Measurements from ENCODE around the gene CEMP1.
"Not testable (repeated sequence)": the region's sequence is repeated elsewhere in the genome, so short reads cannot be mapped to it uniquely, and the experiment has no call there.

Gene CEMP1

DNA sequence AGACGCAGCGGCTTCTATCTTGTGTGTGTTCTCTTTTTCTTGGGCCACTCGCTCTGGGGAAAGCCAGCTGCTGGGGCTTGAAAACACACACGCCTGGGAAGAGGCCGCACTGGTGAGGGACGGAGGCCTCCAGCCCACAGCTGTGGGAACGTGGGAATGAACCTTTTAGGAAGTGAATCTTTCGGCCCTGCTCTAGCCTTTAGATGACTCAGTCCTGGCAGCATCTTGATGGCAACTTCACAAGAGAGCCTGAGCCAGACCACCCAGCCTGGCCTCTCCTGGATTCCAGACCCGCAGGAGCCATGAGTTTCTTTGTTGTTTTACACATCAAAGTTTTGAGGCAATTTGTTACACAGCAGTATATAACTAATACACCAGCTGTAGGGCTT is 4.4 kb upstream of the CEMP1 start:
- DNase-seq (ENCODE audit: low read depth) = no peak

DNA sequence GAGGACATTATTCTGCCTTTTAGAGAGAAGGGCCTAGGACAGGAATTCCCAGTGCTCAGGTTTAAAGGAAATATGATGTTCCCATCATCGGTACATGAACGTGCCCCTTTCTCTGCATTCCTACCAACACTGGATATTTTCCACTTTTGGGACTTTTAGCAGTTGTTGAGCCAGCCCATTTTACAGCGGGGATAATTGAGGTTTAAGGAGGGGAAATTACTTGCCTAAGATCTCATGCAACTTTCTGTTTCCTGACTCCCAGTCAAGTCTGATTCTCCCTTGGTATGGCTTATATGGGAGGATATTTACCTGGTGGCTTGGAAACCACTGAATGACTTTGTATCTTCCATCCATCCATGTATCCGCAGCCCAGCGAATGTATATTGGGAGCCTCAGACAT is 3.1 kb upstream of the CEMP1 start:
- DNase-seq (ENCODE audit: low read depth) = not testable (repeated sequence)

DNA sequence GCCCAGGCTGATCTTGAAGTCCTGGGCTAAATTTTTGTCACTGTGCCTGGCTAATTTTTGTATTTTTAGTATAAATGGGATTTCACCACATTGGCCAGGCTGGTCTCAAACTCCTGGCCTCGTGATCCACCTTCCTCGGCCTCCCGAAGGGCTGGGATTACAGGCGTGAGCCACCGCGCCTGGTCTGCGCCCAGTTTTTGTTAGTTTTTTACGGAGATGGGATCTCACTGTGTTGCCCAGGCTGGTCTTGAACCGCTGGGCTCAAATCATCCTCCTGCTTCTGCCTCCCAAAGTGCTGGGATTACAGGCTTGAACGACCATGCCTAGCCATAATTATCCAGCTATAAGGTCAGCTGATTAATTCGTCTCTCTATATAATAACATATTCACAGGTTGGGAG is 2.7 kb upstream of the CEMP1 start:
- DNase-seq (ENCODE audit: low read depth) = no peak

DNA sequence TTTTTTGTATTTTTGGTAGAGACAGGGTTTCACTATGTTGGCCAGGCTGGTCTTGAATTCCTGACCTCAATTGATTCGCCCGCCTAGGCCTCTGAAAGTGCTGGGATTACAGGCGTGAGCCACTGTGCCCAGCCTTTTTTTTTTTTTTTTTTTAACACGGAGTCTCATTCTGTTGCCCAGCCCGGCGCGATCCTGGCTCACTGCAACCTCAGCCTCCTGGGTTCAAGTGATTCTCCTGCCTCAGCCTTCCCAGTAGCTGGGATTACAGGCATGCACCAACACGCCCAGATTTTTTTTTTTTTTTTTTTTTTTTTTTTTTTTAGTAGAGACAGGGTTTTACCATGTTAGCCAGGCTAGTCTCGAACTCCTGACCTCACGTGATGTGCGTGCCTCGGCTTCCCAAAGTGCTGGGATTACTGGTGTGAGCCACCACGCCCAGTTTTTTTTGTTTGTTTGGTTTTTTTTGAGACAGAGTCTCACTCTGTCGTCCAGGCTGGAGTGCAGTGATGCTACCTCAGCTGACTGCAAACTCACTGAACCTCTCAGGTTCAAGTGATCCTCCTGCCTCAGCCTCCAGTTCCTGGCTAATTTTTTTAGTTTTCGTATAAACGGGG is 2.0 kb upstream of the CEMP1 start:
- DNase-seq (ENCODE audit: low read depth) = not testable (repeated sequence)

DNA sequence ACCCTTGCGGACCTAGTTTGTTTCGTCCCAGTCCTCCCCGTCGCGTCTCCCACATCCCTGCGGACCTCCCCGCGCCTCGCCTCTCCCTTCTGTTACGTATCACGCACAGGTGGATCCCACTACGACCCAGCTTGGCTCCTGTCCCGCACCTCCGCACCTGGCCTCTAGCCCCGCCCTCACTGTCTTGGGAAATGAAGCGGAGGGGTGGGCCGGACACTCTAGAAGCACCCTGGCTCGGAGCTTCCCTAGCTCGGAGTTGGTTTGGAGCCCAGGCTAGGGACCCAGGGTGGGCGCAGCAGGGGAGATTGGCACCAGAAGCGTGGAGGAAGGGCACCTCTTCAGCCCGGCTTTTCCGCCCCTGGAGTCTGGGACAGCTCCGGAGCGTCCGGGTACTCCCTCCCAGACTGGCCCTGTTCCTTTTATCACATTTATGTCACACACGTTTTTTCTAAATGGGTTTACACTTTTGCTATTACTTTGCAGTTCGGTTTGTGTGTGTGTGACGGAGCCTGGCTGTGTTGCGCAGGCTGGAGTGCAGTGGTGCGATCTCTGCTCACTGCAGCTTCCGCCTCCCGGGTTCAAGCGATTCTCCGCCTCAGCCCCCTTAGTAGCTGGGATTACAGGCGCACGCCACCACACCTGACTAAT is 1.4 kb upstream of the CEMP1 start:
- DNase-seq (ENCODE audit: low read depth) = peak; percentile 47

DNA sequence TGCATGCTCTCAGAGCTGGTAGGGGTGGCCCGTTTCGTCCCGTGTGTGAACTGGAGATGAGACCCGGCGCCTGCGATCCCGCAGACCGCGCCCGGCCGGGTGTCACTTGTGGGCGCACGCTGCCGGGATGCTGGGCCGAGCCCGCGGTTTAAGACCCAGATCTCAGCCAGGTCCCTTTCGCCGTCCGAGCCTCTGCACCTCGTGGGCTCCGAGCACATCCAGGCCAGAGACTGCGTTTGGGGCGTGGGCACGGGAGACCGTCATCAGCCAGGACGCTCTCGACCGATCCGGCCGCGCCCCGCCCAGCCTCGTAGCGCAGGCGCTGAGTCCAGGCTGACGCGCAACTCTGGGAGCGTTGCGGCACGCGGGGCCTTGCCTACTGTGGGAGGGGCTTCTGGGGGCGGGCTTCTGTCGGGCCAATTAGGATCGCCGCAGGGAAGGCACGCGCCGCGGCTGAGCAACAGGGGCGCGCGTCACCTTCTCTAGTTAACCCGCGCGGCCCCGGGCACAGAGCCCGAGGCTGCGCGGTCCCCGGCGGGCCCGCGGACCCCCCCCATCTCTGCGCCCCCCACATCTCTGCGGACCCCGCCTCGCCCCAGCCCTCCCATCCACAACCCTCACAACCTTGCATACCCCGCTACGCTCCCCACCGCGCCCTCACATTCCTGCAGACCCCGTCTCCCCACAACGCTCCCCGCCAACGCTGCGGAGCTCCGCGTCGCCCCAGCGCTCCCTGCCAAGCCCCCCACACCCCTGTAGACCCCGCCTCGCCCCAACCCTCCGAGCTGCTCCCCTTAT is 687 bp upstream of the CEMP1 start:
- peak; percentile 97 for DNase-seq (ENCODE audit: low read depth)

DNA sequence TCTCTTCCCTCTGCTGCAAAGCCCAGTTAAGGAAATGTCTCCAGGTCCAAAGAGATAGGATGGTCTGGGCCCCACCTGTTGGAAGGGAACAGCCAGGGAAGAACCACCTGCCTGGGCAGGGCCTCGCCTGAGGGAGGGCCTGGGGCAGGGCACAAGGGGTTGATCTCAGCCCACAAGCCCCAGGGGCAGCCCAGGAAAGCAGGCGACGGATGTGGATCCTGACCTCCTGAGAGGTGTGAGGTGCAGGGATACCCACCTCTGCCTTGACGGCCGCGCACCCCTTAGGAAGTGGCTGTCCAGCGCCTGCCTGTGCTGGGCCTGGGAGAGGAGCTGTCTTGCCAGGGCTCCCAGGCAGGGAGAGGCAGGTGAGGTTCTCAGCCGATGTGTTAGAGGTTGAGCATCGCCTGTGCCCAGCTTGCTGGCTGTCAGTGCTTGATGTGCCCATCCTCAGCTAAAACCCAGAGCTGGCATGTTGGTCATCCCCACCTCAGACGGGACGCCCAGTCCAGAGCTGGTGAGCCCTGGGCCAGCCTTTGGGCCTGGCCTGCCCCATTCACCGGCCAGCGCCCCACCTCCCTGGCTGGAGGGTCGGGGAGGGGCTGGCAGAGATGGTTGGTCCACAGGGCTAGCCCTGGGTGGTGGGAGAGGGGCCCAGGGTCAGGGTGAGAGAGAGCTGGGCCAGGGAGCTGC is 434 bp downstream of the CEMP1 start:
- no peak for DNase-seq (ENCODE audit: low read depth)

DNA sequence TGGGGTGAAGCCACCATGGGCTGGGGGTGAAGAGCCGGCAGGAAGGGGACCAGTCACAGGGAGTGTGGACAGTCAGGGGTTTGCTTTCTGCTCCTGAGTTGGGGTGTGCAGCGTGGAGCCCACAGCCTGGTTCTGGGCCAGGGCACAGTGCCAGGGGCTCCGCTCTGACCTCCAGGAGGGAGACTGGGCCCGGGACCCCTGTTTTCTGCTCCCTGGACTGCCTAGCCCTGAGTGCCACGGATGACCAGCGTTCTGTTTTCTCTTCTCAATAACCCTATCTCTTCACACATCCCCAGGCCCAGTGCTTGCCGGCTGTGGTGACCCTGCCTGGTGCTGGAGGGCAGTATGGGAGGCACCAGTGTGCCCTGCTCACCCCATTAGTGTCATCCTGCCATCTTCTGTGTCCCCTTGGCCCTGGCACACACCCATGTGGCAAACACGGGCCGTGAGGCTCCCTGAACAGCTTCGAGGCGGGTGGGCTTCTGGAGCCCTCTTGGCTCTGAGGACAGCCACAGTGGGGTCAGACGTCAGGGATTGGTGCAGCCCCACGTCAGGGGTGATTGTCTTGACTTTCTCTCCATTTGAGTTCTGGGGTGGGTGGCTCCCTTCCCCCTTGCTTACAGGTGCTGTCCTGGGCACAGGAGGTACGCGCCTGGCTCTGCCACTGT is 1.1 kb downstream of the CEMP1 start:
- DNase-seq (ENCODE audit: low read depth) = no peak

DNA sequence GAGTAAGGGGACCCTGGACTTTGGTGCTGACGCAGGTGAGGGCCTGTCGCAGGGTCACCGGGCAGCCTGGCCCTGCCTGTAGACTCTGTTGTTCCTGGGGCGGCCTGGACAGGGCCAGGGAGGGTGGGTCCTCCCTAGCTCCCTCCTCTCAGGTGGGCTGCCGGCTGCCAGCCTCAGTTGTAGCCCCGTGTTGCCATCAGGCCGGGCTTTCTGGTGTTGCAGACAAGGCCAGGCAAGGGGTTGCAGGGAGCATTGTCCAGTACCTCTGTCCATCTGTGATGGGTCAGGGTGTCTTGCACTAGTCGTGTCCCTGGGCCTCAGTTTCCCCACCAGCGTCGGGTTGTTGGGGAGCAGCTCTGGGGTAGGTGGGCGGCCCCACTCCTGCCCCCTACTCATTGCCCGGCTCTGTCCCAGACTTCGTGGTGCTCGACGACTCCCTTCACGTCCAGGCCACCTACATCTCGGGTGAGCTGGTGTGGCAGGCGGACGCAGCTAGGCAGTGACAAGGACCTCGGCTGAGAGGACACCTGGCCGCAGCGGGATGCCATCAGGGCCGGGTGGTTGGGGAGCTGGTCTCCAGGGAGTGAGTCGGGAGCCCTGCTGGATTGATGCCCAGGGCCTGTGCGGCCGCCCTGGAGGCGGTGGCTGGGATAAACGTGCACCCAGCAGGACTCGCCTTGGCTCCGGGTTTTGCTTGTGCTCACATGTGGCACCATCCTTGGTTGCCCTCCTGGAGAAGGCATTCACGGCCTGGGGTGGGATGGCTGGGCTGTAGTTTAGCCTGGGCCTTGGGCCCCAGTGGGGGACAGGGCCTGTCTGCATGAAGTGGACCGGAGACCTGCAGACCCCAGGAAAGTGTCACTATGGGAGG is 1.9 kb downstream of the CEMP1 start:
- no peak for DNase-seq (ENCODE audit: low read depth)

DNA sequence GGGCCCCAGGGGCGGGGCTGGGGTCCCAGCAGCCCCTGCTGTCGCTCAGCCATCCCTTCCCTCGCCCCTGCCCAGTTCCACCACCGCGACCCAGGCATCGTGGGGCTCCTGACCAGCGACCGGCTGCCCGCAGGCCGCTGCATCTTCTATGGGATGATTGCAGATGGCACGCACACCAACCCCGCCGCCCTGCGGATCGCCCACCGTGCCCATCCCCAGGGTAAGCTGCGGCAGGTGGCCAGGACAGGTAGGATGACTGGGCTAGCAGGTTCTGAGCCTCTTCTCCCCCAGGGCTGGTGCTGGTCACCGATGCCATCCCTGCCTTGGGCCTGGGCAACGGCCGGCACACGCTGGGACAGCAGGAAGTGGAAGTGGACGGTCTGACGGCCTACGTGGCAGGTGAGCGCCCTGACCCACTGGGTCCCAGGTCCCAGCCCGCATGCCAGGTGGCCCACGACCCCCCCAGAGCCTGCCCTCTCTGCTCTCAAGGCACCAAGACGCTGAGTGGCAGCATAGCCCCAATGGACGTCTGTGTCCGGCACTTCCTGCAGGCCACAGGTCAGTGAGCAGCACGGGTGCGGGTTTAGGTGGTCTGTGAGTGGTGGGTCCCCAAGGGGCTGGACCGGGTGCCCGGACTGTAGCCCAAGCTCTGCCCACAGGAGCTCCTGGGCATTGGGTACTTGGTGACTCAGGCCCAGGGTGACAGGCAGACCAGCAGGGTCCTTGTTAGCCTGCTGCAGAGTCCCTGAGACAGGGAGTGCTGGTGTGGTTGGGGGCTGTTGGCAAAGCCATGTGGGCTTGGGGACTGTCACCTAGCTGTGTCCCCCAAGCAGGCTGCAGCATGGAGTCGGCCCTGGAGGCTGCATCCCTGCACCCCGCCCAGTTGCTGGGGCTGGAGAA is 2.8 kb downstream of the CEMP1 start:
- DNase-seq (ENCODE audit: low read depth) = no peak

DNA sequence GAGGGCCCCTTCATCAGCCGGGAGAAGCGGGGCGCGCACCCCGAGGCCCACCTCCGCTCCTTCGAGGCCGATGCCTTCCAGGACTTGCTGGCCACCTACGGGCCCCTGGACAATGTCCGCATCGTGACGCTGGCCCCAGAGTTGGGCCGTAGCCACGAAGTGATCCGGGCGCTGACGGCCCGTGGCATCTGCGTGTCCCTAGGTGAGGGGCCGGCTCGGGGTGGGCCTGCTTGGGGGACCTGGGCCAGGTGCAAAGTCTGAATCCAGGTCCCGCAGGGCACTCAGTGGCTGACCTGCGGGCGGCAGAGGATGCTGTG is 3.5 kb downstream of the CEMP1 start:
- no peak for DNase-seq (ENCODE audit: low read depth)

DNA sequence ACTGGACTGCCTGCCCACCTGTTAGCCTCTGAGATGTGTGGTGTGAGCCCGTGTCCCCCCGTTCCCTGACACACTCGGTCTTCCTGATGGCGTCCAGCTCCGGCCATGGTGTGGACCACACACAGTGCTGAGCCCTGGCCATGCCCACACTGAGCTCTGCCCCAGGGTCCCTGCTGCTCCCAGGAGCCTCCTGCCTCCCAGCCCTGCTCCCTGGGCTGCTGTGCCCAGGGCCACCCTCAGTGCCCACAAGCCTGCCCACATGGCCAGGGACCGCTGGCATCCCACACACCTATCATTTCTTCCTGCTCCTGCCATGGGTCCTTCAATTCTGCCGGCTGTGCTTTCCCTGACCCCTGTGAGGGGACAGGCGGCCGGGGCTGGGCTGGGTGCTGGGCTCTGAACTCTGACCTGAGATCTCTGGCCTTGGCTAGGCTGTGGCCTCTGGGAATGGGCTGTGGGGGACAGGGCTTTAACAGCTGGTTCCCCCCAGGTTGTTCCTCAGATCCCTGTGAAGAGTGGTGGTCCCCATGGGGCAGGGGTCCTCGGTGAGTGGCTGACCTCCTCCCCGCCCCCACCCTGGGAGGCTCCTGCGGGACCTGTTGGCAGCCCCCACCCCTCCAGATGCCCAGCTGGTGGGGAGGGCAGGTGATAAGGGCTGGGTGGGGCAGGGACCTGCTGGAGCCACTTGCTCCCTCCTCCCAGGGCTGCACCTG is 4.0 kb downstream of the CEMP1 start:
- no peak for DNase-seq (ENCODE audit: low read depth)

DNA sequence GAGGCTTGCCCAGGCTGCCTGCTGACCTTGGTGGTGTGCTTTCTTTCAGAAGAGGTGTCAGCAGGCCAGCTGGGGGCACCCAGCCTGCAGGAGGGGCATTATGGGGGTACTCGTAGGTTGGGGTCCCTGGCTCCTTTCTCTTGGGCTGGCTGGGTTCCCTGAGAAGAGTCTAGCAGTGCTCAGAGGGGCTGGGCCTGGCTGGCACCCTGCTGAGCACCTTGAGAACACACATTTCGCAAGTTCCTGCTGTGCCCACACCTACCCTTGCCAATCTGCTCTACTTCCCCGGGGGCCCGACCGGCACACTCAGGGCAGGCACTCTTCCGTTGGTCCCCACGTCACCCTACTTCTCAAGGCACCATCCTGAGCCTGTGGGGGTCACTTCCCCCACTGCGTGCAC is 5.1 kb downstream of the CEMP1 start:
- DNase-seq (ENCODE audit: low read depth) = no peak

DNA sequence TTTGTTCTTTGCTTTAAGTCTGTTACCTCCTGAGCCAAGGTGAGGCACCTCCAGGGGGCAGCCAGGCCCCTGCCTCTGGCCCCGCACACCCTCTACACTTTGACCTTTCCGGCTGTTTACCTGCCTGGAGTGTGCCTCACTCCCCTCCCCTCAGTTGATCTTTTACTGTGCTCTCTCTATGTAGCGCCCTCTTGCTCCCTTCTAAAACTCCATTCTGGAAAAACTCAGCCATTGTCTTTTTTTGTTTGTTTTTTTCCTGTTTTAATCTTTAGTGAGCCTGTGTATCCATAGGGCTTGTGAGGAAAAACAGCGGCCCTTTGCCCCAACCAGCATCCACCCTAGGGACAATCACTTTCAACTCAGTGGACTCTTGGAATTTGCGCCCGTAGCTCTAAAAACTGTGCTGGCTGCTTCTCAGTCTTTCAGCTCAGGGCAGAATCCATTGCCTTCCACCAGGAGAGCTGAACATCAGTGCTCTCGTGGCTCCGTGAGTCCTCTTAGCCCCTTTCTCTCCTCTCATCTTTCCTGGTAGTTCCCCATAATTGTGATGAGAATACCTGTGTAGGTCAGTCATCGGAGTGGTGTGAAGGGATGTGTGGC is 6.8 kb downstream of the CEMP1 start:
- DNase-seq (ENCODE audit: low read depth) = no peak

DNA sequence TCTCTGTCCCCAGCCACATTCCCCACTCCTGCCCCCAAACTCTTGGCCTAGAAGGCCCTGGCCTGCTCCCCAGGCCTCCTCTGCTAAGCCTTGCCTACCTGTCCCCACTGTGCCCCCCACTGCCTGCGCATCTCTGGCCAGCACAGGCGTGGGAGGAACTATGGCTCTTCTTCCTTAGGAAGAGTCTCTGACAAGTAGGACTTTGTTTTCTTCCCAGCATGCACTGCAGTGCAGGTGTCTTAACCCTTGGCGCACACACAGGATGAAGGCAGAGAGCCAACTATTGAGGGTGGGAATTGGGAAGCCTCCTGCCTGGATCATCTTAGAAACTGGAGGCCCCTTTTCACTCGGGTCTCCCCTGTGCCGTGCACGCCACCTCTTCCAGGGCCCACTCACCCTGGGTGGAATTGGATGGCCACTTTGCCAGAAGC is 7.4 kb downstream of the CEMP1 start:
- no peak for DNase-seq (ENCODE audit: low read depth)

DNA sequence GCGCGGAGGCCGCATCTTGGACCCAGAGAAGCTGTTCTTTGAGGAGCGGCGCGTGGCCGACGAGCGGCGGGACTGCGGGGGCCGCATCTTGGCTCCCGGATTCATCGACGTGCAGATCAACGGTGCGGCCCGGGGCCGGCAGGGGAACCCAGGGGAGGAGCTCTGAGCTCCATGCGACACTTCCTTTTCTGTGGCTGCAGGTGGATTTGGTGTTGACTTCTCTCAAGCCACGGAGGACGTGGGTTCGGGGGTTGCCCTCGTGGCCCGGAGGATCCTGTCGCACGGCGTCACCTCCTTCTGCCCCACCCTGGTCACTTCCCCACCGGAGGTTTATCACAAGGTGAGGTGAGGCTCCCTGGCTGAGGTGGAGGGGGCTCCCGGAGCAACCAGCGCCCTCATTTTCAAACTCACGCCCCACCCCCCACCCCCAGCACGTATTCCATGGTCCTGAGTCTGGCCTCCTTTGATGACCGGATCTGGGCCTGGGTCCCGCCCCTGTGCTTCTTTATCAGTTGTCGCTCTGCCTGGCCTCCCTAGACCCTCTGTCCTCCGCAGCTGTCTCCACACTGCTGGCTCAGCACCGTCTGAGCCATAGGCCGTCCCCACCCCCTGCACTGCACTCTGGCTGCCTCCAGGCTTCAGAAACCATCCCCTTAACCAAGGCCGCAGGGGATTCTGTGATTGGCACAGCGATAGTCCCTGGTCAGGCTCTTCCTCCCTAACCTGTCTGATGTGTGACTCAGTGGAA is 10.2 kb downstream of the CEMP1 start:
- DNase-seq (ENCODE audit: low read depth) = no peak

DNA sequence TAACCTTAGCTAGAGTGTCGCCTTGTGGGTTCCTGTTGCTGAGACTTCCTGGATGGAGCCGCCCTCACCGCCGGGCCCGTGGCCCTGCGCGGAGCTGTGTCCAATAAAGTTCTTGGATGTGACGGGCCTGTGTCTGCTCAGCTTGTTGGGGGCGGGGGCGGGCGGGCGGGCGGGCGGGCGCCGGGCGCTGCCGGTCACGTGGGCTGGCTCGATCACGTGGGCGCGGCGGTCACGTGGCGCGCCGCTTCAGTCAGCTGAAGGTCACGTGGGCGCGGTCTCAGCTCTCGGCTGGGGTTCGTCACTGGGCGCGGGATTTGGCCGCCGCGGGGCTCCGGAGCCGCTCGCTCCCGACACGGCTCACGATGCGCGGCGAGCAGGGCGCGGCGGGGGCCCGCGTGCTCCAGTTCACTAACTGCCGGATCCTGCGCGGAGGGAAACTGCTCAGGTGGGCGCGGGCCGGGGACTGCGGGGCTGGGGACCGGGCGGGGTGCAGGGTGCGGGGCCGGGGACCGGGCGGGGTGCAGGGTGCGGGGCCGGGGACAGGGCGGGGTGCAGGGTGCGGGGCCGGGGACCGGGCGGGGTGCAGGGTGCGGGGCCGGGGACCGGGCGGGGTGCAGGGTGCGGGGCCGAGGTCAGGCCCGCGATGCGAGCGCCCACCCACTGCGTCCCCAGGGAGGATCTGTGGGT is 11.0 kb downstream of the CEMP1 start, which contains the start of gene AMDHD2:
TSS of gene AMDHD2 (plus strand) at position 275 of the 687 bp plus-strand sequence. CDS start at position 363, 88 bp downstream.
- peak; percentile 84 for DNase-seq (ENCODE audit: low read depth)

DNA sequence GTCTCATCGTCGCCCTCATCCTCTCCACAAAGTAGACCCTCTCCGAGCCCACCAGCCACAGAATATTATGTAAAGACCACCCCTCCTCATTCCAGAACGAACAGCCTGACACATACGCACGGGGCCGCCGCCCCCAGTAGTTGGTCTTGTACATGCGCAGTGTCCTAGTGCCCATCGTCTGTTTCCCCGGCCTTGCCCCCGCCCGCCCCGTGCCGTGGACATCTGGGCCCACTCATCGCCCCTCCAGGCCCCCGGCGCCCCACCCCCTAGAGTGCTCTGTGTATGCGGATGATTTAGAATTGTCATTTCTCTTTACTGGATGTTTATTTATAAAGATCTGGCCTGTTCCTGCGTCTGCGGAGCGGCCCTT is 11.5 kb downstream of the CEMP1 start:
- no peak for DNase-seq (ENCODE audit: low read depth)
